NCI-H1417 treated with DMSO at 0.1 percent for 48 hours (cell line): ENCODE measurements around the gene FLOT1.
A peak's percentile ranks its signal among the peaks of the same experiment; 100 is the strongest.

Source experiments
- DNase-seq: peaks from one replicate; lab custom pipeline; 2025; lab: John Stamatoyannopoulos, UW

The FLOT1 gene

DNA sequence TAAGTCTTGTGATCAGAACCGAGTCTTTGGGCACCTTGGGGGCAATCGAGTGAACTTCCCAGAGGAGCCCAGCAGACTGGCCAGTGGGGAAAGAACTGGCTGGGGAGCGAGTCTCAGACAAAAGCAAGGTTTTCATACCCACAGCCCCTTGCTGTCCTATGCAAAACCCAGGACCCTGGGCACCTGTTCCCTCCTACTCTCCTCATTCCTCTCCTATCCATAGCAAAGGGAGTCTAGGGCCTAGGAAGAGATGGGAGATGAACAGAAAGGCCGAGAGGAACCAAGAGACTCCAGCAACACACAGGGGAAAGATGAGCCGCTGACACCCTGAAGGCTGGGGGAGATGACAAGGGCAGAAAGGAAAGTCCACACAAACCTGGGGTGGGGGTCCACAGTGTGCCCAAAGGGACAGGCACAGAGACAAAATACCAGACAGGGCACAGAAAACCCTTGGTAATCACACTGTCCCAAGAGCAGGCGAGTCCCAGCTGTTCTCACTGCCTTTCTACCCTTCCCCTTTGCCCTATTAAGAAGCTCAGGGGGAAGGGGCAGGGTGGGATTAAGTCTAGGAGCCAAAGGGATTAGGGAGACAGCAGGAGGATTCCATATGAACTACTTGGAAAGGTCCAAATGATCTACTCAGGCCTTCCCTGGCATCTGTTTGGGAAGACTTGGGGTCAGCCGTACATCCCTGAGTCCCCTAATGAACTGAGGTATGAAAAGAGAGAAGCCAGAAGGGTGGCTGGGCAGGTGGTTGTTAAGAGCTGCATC lies 62.5 kb downstream of the FLOT1 start:
- DNase-seq: no peak

DNA sequence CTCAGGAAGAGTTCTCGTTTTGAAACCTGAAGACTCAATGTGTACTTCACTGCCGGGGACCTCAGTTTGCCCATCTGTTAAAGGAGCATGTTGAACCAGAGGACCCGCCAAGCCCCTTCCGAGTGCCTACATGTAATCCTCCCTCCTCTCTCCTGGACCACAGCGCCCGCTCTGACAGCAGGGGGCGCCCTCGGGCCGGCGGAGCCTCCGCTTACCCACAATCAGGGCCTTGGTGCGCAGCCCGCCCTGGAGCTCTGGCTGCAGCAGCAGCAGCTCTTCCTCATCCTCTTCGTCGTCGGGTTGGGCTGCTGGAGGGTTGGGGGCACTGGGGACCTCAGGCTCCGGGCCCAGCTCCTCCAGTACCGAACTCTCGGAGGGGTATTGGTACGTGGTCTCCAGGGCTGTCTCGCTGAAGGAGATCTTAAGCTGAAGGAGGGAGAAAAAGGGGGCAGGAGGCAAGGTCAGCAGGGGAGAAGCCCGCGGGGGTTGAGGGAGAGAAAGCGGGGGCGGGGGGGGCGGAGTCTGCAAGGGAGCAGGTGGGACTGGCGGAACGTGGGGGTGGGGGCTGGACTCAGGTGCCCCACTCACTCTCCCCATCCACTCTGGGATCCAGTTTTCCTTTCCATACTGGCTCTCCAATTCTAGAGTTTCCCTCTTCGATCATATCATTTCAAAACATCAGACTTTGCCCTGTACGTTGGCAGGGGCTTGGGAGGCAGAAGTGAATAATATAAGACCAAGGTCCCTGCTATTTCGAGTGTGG lies 63.3 kb downstream of the FLOT1 start:
- DNase-seq: peak; percentile 15
